GM19238 (cell line): ENCODE measurements around the gene TERC.

Source experiments
- DNase-seq: peaks from one replicate; pipeline ENCODE4 v3.0.0; 2011; ENCODE audit warnings: low spot score; ENCODE audit not compliant: insufficient read length

TERC gene

GRCh38 chr3:169764882-169765612 lies at the start of gene TERC:
Gene TERC, minus strand, starts transcription at chr3:169765060.
- peak; percentile 67 for DNase-seq

- DNase-seq: peak; percentile 46
Measured at GRCh38 chr3:169813757-169814517, 49.1 kb upstream of the TERC start.

DNA sequence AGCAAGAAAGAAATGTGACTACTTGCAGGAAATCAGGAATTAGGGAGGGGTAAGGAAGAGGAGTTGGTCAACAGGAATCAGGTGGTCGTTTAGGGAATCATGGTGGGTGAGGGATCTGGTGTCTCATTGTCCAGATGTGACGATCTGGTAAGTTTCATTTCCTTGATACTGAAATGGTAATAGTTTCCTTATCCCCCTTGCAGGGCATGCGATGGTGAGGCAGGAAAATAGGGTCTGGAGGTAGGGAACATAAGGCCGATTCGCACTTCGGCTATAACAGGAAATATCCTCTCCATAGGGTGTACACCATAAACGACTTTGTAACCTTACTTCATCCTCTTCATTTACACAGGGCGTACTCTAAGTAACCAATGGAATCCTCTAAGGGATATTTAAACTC lies 48.4 kb upstream of the TERC start:
- no peak for DNase-seq

- peak; percentile 37 for DNase-seq
Measured at GRCh38 chr3:169812332-169813235, 47.7 kb upstream of the TERC start, which contains the start of the genes LRRC34 and LRRIQ4. Gene LRRC34, minus strand, starts transcription at chr3:169812904. Its CDS starts 356 bp downstream, at chr3:169812548. Gene LRRIQ4, plus strand, starts transcription at chr3:169812870. Its CDS starts 9,052 bp downstream, at chr3:169821922.

- no peak for DNase-seq
Measured at GRCh38 chr3:169811631-169812331, 46.9 kb upstream of the TERC start.

DNA sequence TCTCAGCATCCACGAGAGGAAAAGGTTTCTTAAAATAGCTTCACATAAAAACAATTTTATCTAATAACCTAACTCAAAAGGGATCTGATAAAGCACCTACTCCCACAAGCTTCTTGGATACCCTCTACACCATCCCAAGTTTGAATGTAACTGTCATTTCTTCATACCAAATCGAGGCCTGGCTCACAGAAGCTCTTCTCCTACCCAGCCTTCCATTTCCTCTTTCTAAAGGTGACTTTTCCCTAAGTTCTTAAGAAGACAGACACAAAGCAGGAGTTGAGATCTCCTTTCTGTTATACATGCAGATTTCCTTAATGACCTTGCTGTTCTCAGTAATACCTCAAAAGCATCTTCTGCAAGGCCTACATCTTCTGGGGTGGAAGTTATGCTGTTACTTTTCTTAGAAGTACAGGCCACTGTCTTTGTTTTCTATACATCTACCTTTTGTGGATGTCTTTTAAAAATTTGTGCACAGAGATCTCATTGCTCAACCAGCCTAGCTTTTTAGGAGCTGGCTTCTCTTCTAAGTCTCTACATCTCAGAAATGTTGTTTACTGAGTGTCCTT lies 44.5 kb upstream of the TERC start:
- no peak for DNase-seq

GRCh38 chr3:169804681-169805080 lies 39.8 kb upstream of the TERC start:
- no peak for DNase-seq

- no peak for DNase-seq
Measured at GRCh38 chr3:169792359-169792758, 27.5 kb upstream of the TERC start.

DNA sequence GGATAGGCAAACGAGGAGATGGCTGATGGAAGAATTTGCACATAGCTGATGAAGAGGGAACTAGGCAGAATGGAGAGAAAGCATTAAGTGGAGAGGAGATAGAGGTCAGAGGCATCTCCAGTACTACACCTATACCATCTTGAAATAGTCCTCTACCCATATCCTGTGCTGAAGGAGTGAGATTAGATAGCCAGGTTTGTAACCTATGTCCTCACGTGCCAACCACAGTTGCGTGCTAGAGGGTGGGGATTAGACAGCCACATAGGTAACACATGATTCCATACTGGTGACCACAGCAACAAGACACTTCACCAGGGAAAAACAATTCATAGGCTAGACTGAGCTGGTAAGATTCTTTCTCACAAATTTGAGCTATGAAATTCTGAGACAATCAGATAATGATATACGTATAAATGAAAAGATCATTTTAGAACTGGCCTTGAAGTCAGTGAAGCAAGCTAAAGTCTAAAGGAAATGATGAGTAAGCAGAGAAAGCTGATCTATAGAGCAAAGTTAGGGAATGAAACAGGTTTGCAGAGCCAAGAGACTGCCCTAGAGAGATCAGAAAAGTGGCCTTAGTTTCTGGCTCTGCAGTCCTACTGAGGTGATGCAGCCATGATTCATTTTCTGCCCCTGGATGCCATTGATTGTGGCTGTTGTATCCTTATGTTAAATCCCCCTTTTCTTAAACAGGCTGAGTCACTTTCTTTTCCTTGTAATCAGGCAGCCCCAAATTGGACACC lies 26.0 kb upstream of the TERC start:
- DNase-seq: no peak

- no peak for DNase-seq
Measured at GRCh38 chr3:169790219-169790618, 25.4 kb upstream of the TERC start.

GRCh38 chr3:169787791-169788190 lies 22.9 kb upstream of the TERC start:
- DNase-seq: no peak

DNA sequence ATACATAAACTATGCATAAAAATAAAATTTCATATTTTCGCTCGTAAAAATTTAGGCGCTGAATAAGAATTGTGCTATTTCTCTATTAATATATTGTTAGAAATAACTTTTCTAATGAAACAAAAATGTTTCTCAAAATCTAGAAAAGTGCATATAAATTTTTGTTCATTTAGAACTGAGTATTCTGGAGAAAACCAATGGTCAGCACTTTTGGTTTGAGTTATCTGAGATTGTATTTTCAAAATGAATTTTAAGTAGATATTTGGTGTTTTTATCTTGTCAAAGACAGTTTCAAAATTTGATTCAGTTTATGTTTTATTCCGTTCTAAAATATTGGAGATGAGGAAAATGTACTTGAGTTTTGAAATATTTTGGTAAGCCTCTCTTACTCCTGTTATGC lies 22.3 kb upstream of the TERC start:
- no peak for DNase-seq

DNA sequence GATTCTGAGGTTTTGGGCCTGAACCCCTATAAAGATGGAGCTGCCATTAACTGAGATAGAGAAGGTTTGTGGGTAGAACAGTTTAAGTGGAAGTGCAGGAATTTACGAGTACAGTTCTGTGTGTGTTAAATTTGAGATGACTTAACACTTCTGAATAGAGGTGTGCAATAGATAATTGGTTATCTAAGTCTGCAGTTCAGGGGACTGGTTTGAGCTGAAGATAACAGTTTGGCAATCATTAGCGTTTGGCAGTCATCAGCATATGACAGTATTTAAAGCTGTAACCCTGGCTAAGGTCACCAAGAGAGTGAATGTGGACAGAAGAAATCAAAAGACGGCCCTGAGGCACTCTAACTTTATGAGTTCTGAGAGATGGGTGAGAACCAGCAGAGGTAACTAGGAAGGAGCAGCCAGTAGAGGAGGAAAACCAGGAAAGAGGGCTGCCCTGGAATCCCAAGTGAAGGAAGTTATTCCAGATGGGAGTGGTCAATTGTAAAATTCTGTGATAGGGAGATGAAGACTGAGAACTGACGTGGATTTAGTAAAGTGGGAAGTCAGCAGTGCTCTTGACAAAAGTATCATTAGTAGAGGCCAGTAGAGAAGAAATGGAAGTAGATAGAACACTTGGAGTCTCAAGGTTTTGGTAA lies 16.5 kb upstream of the TERC start:
- no peak for DNase-seq

DNA sequence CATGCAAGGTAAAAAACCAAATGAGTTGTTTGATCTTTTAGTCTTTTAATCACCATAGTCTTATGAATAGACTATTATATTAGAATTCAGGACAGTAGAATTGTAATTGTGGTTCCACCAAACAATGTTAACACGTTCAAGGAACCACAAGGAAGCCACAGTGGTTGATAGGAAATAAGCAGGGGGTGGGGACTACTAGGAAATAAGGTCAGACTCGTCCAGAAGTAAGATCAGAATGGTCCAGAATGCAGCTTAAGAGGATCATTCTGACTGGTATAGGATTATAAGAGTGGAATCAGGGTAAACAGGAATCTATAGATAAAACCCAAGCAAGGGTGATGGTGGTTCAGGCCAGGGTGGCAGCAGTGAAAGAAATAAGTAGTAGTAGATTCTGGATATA lies 15.9 kb upstream of the TERC start:
- DNase-seq: no peak

DNA sequence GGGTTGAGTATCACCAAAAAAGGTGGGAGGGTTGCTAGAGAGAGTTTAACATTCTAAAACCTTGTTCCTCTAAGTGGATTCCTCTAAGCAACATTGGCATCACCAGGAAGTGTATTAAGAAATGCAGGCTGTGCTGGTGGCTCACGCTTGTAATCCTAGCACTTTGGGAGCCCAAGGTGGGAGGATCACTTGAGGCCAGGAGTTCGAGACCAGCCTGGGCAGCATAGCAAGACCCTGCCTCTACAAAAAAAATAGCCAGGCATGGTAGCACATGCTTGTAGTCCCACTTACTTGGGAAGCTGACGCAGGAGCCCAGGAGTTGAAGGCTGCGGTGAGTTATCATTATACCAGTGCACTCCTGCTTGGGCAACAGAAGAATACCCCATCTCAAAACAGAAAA lies 13.0 kb upstream of the TERC start:
- no peak for DNase-seq

- no peak for DNase-seq
Measured at GRCh38 chr3:169774186-169774585, 9.3 kb upstream of the TERC start.

- peak; percentile 66 for DNase-seq
Measured at GRCh38 chr3:169772897-169773816, 8.3 kb upstream of the TERC start, which contains the start of gene MYNN. Gene MYNN, plus strand, starts transcription at chr3:169773396. Its CDS starts 900 bp downstream, at chr3:169774296.

GRCh38 chr3:169772305-169772896 lies 7.5 kb upstream of the TERC start:
- no peak for DNase-seq
